Endothelial cell of umbilical vein (primary cell): ENCODE results near the gene SLCO3A1. TPM values are rescaled to one million over a fixed set of nuclear protein-coding genes. Genes with fewer than 3 reads are reported as not detected.

Experiments used
- BruUV-seq: library from RNA; stranded (reverse); fragments of 400-500 nt; replicated peaks from 2 replicates; lab custom pipeline; 2021; lab: Mats Ljungman, UMichigan
- CTCF ChIA-PET: fragments of 300-600, 350-600 bp; sonication (Branson Sonifier 250); formaldehyde crosslinking; loops from one replicate; lab custom pipeline; 2021; ENCODE audit warnings: antibody characterized with exemption, inconsistent platforms; lab: Charles Lee
- POLR2A ChIA-PET: fragments of 300-600, 350-600 bp; sonication (Branson Sonifier 250); formaldehyde crosslinking; loops from one replicate; lab custom pipeline; 2021; ENCODE audit warnings: antibody characterized with exemption, inconsistent platforms; lab: Charles Lee
- DNase-seq: peaks from one replicate; pipeline ENCODE4 v3.0.0-alpha.2; 2011; ENCODE audit warnings: low read depth, low spot score
- FAIRE-seq: peaks from 2 replicates; lab custom pipeline; 2011; peaks lifted over from hg19 to GRCh38; lab: Jason Lieb, UNC
- H2AFZ ChIP-seq: 2 replicates; pipeline ENCODE4 v1.6.0; 2012; ENCODE audit warnings: low read depth, low read length, control low read depth, inconsistent platforms
- H3K27ac ChIP-seq: 2 replicates; pipeline ENCODE4 v1.5.1; 2011; ENCODE audit warnings: low read depth, mild to moderate bottlenecking, control low read depth, low read length, moderate library complexity; ENCODE audit not compliant: insufficient read depth
- H3K27me3 ChIP-seq, 2 experiments: 2 replicates each; pipeline versions ENCODE4 v1.6.0 to v1.6.1; 2011; ENCODE audit warnings: low read length in 2 of 2, mixed read lengths in 1 of 2; ENCODE audit not compliant: control insufficient read depth in 2 of 2, insufficient read depth in 2 of 2
- H3K36me3 ChIP-seq, 2 experiments: 2 replicates in 1 of 2; 3 replicates in 1 of 2; pipeline ENCODE4 v1.5.1; 2011; ENCODE audit warnings: low read length in 2 of 2, mild to moderate bottlenecking in 1 of 2, moderate library complexity in 1 of 2; ENCODE audit not compliant: control insufficient read depth in 2 of 2, insufficient read depth in 2 of 2; ENCODE audit errors: extremely low read depth in 1 of 2
- H3K4me1 ChIP-seq: 3 replicates; pipeline ENCODE4 v1.5.1; 2011; ENCODE audit warnings: mild to moderate bottlenecking, low read length; ENCODE audit not compliant: control insufficient read depth, insufficient read depth; ENCODE audit errors: extremely low read depth
- H3K4me2 ChIP-seq: 2 replicates; pipeline ENCODE4 v1.6.1; 2011; ENCODE audit warnings: low read length, control low read depth, mixed read lengths; ENCODE audit not compliant: insufficient read depth
- H3K4me3 ChIP-seq, 3 experiments: fragments of 200-600 bp in 1 of 3; sonication (generic), shearing (Covaris generic) in 1 of 3; replicated peaks in 1 of 3; 2 replicates each; pipeline ENCODE4 v1.5.1; 2011 to 2016; ENCODE audit warnings: control low read depth in 3 of 3, low read length in 3 of 3, mild to moderate bottlenecking in 2 of 3, inconsistent platforms in 1 of 3, low read depth in 1 of 3, moderate library complexity in 1 of 3; ENCODE audit not compliant: insufficient read depth in 1 of 3
- H3K79me2 ChIP-seq: 2 replicates; pipeline ENCODE4 v1.6.0; 2012; ENCODE audit warnings: low read length, inconsistent platforms; ENCODE audit not compliant: control insufficient read depth, insufficient read depth
- H3K9ac ChIP-seq: replicated peaks from 2 replicates; pipeline ENCODE3; 2011; ENCODE audit warnings: low read length, control low read depth; ENCODE audit not compliant: insufficient read depth; ENCODE audit errors: extremely low read depth
- H3K9me1 ChIP-seq: replicated peaks from 3 replicates; pipeline ENCODE4 v1.6.0; 2011; ENCODE audit warnings: mild to moderate bottlenecking, low read length; ENCODE audit not compliant: control insufficient read depth, insufficient read depth; ENCODE audit errors: extremely low read depth
- H3K9me3 ChIP-seq: replicated peaks from 2 replicates; pipeline ENCODE4 v1.5.1; 2012; ENCODE audit warnings: low read length, inconsistent platforms; ENCODE audit not compliant: control insufficient read depth, insufficient read depth
- H4K20me1 ChIP-seq: replicated peaks from 2 replicates; pipeline ENCODE3; 2011; ENCODE audit warnings: mild to moderate bottlenecking, low read length; ENCODE audit not compliant: control insufficient read depth, insufficient read depth; ENCODE audit errors: extremely low read depth
- CTCF ChIP-seq, 2 donors: IDR thresholded peaks; 1 replicate in 1 of 2; 2 replicates in 1 of 2; pipeline ENCODE4 v1.5.1; 2011; ENCODE audit warnings: low read length in 2 of 2, mild to moderate bottlenecking in 2 of 2, moderate library complexity in 2 of 2, control low read depth in 1 of 2, inconsistent platforms in 1 of 2, low read depth in 1 of 2; ENCODE audit not compliant: insufficient read depth in 1 of 2; ENCODE audit errors: extremely low read depth in 1 of 2
- EZH2 ChIP-seq: IDR thresholded peaks from 2 replicates; pipeline ENCODE4 v1.6.1; 2012; ENCODE audit warnings: borderline replicate concordance, low read depth, mild to moderate bottlenecking, moderate library complexity, low read length, inconsistent platforms; ENCODE audit not compliant: severe bottlenecking
- FOS ChIP-seq: IDR thresholded peaks from 2 replicates; pipeline ENCODE4 v1.6.1; 2011; ENCODE audit warnings: mild to moderate bottlenecking, low read length, moderate library complexity, borderline replicate concordance; ENCODE audit not compliant: insufficient read depth
- GATA2 ChIP-seq: IDR thresholded peaks from 2 replicates; pipeline ENCODE4 v1.7.0; 2011; ENCODE audit warnings: low read depth, mild to moderate bottlenecking, moderate library complexity, mixed read lengths, low read length; ENCODE audit not compliant: insufficient read length, insufficient read depth
- JUN ChIP-seq: IDR thresholded peaks from 2 replicates; pipeline ENCODE4 v1.6.1; 2011; ENCODE audit warnings: borderline replicate concordance, low read depth; ENCODE audit not compliant: insufficient read length, insufficient read depth
- MAX ChIP-seq: IDR thresholded peaks from 2 replicates; pipeline ENCODE4 v1.6.1; 2011; ENCODE audit not compliant: insufficient read depth, insufficient read length
- MYC ChIP-seq: IDR thresholded peaks from one replicate; pipeline ENCODE4 v1.6.1; 2011; ENCODE audit warnings: mild to moderate bottlenecking, low read depth, low read length
- POLR2A ChIP-seq: IDR thresholded peaks from 2 replicates; pipeline ENCODE4 v1.6.1; 2012; ENCODE audit warnings: low read depth, mild to moderate bottlenecking, control low read depth, low read length
- POLR2AphosphoS5 ChIP-seq: IDR thresholded peaks from 2 replicates; pipeline ENCODE4 v1.6.1; 2012; ENCODE audit warnings: low read depth, mild to moderate bottlenecking, control low read depth, low read length, moderate library complexity; ENCODE audit not compliant: insufficient read depth
- dilution Hi-C: fragments of 300-500 bp; cut with MboI; formaldehyde crosslinking; loops from one replicate; pipeline ENCODE4 v1.15.0; 2019; ENCODE audit warnings: low sequenced_read_pairs; ENCODE audit not compliant: extremely low pct_ligation_motif_present
- intact Hi-C: fragments of 100-400 bp; cut with micrococcal nuclease; formaldehyde crosslinking; loops from one replicate; pipeline ENCODE4 v1.10.0; 2022
- polyA plus RNA-seq, 4 experiments: library from polyadenylated mRNA; depleted of rRNA in 3 of 4; stranded (reverse) in 3 of 4; unstranded in 1 of 4; fragments of >200 nt; gene quantifications; 2 replicates each; pipeline versions ENCODE4 v1.2.1 to v1.2.3, GENCODE V29; 2011 to 2012; ENCODE audit warnings: missing spikeins in 1 of 4
- total RNA-seq: library from RNA; stranded (reverse); gene quantifications from 2 replicates; pipeline ENCODE4 v1.2.3, GENCODE V29; 2021

Gene SLCO3A1
- total and polyA plus RNA-seq, 2 donors (not counting 3 experiments of a cell fraction or from before 2014, with no cell fraction given): 0.88 to 0.92 TPM

- BruUV-seq: no TSS peak
- H3K27ac ChIP-seq: no peak overlapping the region
- H3K4me2 ChIP-seq: no peak overlapping the region
- H4K20me1 ChIP-seq: no peaks in the 10 kb centered on the region
- no peak for FAIRE-seq
- H3K27me3 ChIP-seq: no peaks in the 10 kb centered on the region
- dilution Hi-C loops (no loop called here), intact Hi-C loops (no loop called here)
- H3K4me3 ChIP-seq: no peak overlapping the region
- H3K79me2 ChIP-seq: no peaks in the 10 kb centered on the region
- no peaks in the 10 kb centered on the region for H3K9me1 ChIP-seq
- CTCF ChIA-PET: no interaction called here
- no peaks in the 10 kb centered on the region for H3K4me1 ChIP-seq
- no peak overlapping the region for H2AFZ ChIP-seq
- TF ChIP-seq FOS (no peak), JUN (no peak), CTCF (IDR thresholded peaks at IDR 0.05; ENCODE audit: extremely low read depth in 1 of 2, insufficient read depth in 1 of 2, low read depth in 1 of 2, low read length in 2 of 2) (no peak), MYC (no peak), EZH2 (no peak)
- no peak for DNase-seq
- POLR2A ChIA-PET: no interaction called here
- H3K9me3 ChIP-seq: peaks cover 1% of the 10 kb centered on the region
- H3K36me3 ChIP-seq: no peaks in the 10 kb centered on the region
- H3K9ac ChIP-seq: no peak overlapping the region
Observed at GRCh38 chr15:92035551-92035950, 182.0 kb downstream of the SLCO3A1 start.

- FAIRE-seq (no peak), DNase-seq (no peak)
- H3K4me1 ChIP-seq: no peaks in the 10 kb centered on the region
- BruUV-seq: no TSS peak
- H4K20me1 ChIP-seq: no peaks in the 10 kb centered on the region
- no peak overlapping the region for H3K4me2 ChIP-seq
- no peaks in the 10 kb centered on the region for H3K79me2 ChIP-seq
- intact Hi-C loops: no loop called here
- ChIA-PET CTCF (no interaction called here), POLR2A (no interaction called here)
- no peaks in the 10 kb centered on the region for H3K9me1 ChIP-seq
- H3K36me3 ChIP-seq: no peaks in the 10 kb centered on the region
- H3K27me3 ChIP-seq: no peaks in the 10 kb centered on the region
- no peak overlapping the region for H2AFZ ChIP-seq
- no peak overlapping the region for H3K9ac ChIP-seq
- dilution Hi-C loops: no loop called here
- TF ChIP-seq FOS (no peak), CTCF (IDR thresholded peaks at IDR 0.05; ENCODE audit: extremely low read depth in 1 of 2, insufficient read depth in 1 of 2, low read depth in 1 of 2, low read length in 2 of 2) (no peak), JUN (no peak), GATA2 (no peak), POLR2A (no peak), MYC (no peak), EZH2 (no peak), MAX (no peak), POLR2AphosphoS5 (no peak)
- no peak overlapping the region for H3K27ac ChIP-seq
- peaks cover 1% of the 10 kb centered on the region for H3K9me3 ChIP-seq
- no peak overlapping the region for H3K4me3 ChIP-seq
Observed at GRCh38 chr15:92035961-92036360, 182.5 kb downstream of the SLCO3A1 start.
